IMR-90 (cell line): ENCODE measurements around the gene DISC1. TPM values are rescaled to one million over a fixed set of nuclear protein-coding genes. Genes with fewer than 3 reads are reported as not detected.

Experiments used
- ATAC-seq: fragments of 200-7000 bp; cut with Tn5 transposase; 2 replicates; pipeline ENCODE4 v1.9.1; 2020; ENCODE audit warnings: low read depth, mild to moderate bottlenecking, moderate library complexity
- BruUV-seq: library from RNA; stranded (reverse); fragments of 400-500 nt; replicated peaks from 2 replicates; lab custom pipeline; 2021; lab: Mats Ljungman, UMichigan
- CTCF ChIA-PET: fragments of 300-600 bp; formaldehyde crosslinking; extraction: SDS; loops from one replicate; lab custom pipeline; 2021; ENCODE audit warnings: antibody characterized with exemption; lab: Yijun Ruan, JAX
- POLR2A ChIA-PET: fragments of 300-600 bp; sonication (Branson Sonifier 250); formaldehyde crosslinking; loops from one replicate; lab custom pipeline; 2022; ENCODE audit warnings: antibody characterized with exemption; ENCODE audit not compliant: unreplicated experiment; lab: Charles Lee
- DNase-seq: peaks from one replicate; pipeline ENCODE4 v3.0.0; 2013
- H2AFZ ChIP-seq: replicated peaks from 2 replicates; pipeline ENCODE3; 2013; ENCODE audit warnings: low read length, mild to moderate bottlenecking; ENCODE audit not compliant: poor library complexity
- H2AK5ac ChIP-seq: 2 replicates; pipeline ENCODE4 v1.6.1; 2013; ENCODE audit warnings: low read depth, low read length, inconsistent platforms
- H2AK9ac ChIP-seq: replicated peaks from 2 replicates; pipeline ENCODE3; 2013; ENCODE audit warnings: mild to moderate bottlenecking, low read depth, low read length, moderate library complexity; ENCODE audit not compliant: poor library complexity
- H2BK120ac ChIP-seq: 2 replicates; pipeline ENCODE4 v1.6.1; 2013; ENCODE audit warnings: low read depth, low read length, inconsistent platforms
- H2BK15ac ChIP-seq: 3 replicates; pipeline ENCODE4 v1.6.1; 2013; ENCODE audit warnings: low read depth, low read length, inconsistent platforms
- H2BK20ac ChIP-seq: 2 replicates; pipeline ENCODE4 v1.6.1; 2013; ENCODE audit warnings: low read depth, mild to moderate bottlenecking, inconsistent platforms, low read length, moderate library complexity
- H2BK5ac ChIP-seq: 2 replicates; pipeline ENCODE4 v1.6.1; 2013; ENCODE audit warnings: mild to moderate bottlenecking, low read depth, low read length, inconsistent platforms; ENCODE audit not compliant: poor library complexity, severe bottlenecking
- H3K14ac ChIP-seq: replicated peaks from 2 replicates; pipeline ENCODE4 v1.6.1; 2013; ENCODE audit warnings: low read depth, low read length, inconsistent platforms
- H3K18ac ChIP-seq: 2 replicates; pipeline ENCODE4 v1.6.1; 2013; ENCODE audit warnings: low read depth, low read length, control low read depth
- H3K23ac ChIP-seq: 2 replicates; pipeline ENCODE4 v1.6.1; 2013; ENCODE audit warnings: low read depth, low read length, inconsistent platforms
- H3K27ac ChIP-seq: 2 replicates; pipeline ENCODE4 v1.5.1; 2013; ENCODE audit warnings: mild to moderate bottlenecking, control low read depth, low read length; ENCODE audit not compliant: insufficient read depth
- H3K27me3 ChIP-seq: 2 replicates; pipeline ENCODE4 v1.6.1; 2013; ENCODE audit warnings: low read length; ENCODE audit not compliant: control insufficient read depth, insufficient read depth
- H3K36me3 ChIP-seq: 2 replicates; pipeline ENCODE4 v1.6.1; 2013; ENCODE audit warnings: low read length, mixed read lengths; ENCODE audit not compliant: control insufficient read depth, insufficient read depth
- H3K4ac ChIP-seq: 2 replicates; pipeline ENCODE4 v1.6.1; 2013; ENCODE audit warnings: low read depth, low read length, inconsistent platforms
- H3K4me1 ChIP-seq: 2 replicates; pipeline ENCODE4 v1.6.1; 2013; ENCODE audit warnings: low read length, mixed read lengths; ENCODE audit not compliant: control insufficient read depth, insufficient read depth
- H3K4me2 ChIP-seq: 2 replicates; pipeline ENCODE4 v1.6.1; 2013; ENCODE audit warnings: low read depth, mild to moderate bottlenecking, control low read depth, low read length, moderate library complexity
- H3K4me3 ChIP-seq: 2 replicates; pipeline ENCODE4 v1.5.1; 2013; ENCODE audit warnings: low read depth, mild to moderate bottlenecking, control low read depth, low read length, moderate library complexity; ENCODE audit not compliant: insufficient read depth
- H3K56ac ChIP-seq: 2 replicates; pipeline ENCODE4 v1.6.1; 2013; ENCODE audit warnings: low read length, inconsistent platforms; ENCODE audit not compliant: insufficient read depth; ENCODE audit errors: extremely low read depth
- H3K79me1 ChIP-seq, 2 experiments: 2 replicates each; pipeline ENCODE4 v1.6.1; 2013; ENCODE audit warnings: low read length in 2 of 2, inconsistent platforms in 1 of 2, low read depth in 1 of 2
- H3K9ac ChIP-seq: 2 replicates; pipeline ENCODE4 v1.6.1; 2013; ENCODE audit warnings: low read depth, low read length, control low read depth
- H3K9me1 ChIP-seq: 2 replicates; pipeline ENCODE4 v1.6.1; 2013; ENCODE audit warnings: low read length, inconsistent platforms; ENCODE audit not compliant: insufficient read depth
- H3K9me3 ChIP-seq: 2 replicates; pipeline ENCODE4 v1.6.1; 2013; ENCODE audit warnings: low read length; ENCODE audit not compliant: control insufficient read depth, insufficient read depth
- H4K20me1 ChIP-seq: 2 replicates; pipeline ENCODE4 v1.6.1; 2013; ENCODE audit warnings: low read length, inconsistent platforms; ENCODE audit not compliant: insufficient read depth
- H4K5ac ChIP-seq: 2 replicates; pipeline ENCODE4 v1.6.1; 2013; ENCODE audit warnings: mild to moderate bottlenecking, low read depth, low read length, control low read depth
- H4K8ac ChIP-seq, 2 experiments: 2 replicates each; pipeline ENCODE4 v1.6.1; 2013; ENCODE audit warnings: low read depth in 2 of 2, low read length in 2 of 2, control low read depth in 1 of 2, inconsistent platforms in 1 of 2
- H4K91ac ChIP-seq: 2 replicates; pipeline ENCODE4 v1.6.1; 2013; ENCODE audit warnings: low read depth, low read length, inconsistent platforms; ENCODE audit not compliant: insufficient read depth
- BHLHE40 ChIP-seq: fragments of 150-350 bp; IDR thresholded peaks from 2 replicates; pipeline ENCODE4 v1.6.1; 2016; ENCODE audit warnings: mild to moderate bottlenecking, low read depth, low read length
- CEBPB ChIP-seq: IDR thresholded peaks from 2 replicates; pipeline ENCODE4 v1.6.1; 2012; ENCODE audit warnings: low read depth, low read length, improper control_type of control experiment
- ELK1 ChIP-seq: fragments of 150-350 bp; IDR thresholded peaks from 2 replicates; pipeline ENCODE4 v1.6.1; 2016; ENCODE audit warnings: low read depth, mild to moderate bottlenecking, low read length, moderate library complexity, borderline replicate concordance
- FOS ChIP-seq: fragments of 150-350 bp; IDR thresholded peaks from 2 replicates; pipeline ENCODE4 v1.6.1; 2016; ENCODE audit warnings: low read depth, low read length
- MAFK ChIP-seq: IDR thresholded peaks from 2 replicates; pipeline ENCODE4 v1.6.1; 2012; ENCODE audit warnings: low read depth, low read length, improper control_type of control experiment
- MAZ ChIP-seq: IDR thresholded peaks from 2 replicates; pipeline ENCODE4 v1.6.1; 2012; ENCODE audit warnings: low read depth, mild to moderate bottlenecking, low read length, improper control_type of control experiment, moderate library complexity, borderline replicate concordance
- MXI1 ChIP-seq: IDR thresholded peaks from 2 replicates; pipeline ENCODE4 v1.6.1; 2012; ENCODE audit warnings: low read depth, mild to moderate bottlenecking, low read length, moderate library complexity, borderline replicate concordance
- NFE2L2 ChIP-seq: fragments of 150-350 bp; IDR thresholded peaks from 2 replicates; pipeline ENCODE4 v1.6.1; 2016; ENCODE audit warnings: low read depth, mild to moderate bottlenecking, low read length
- POLR2A ChIP-seq: IDR thresholded peaks from 2 replicates; pipeline ENCODE4 v1.6.1; 2012; ENCODE audit warnings: mild to moderate bottlenecking, low read depth, low read length
- RAD21 ChIP-seq: IDR thresholded peaks from 2 replicates; pipeline ENCODE4 v1.6.1; 2012; ENCODE audit warnings: low read length, improper control_type of control experiment
- RCOR1 ChIP-seq: IDR thresholded peaks from 2 replicates; pipeline ENCODE4 v1.6.1; 2012; ENCODE audit warnings: mild to moderate bottlenecking, low read length, improper control_type of control experiment; ENCODE audit not compliant: insufficient replicate concordance
- RFX5 ChIP-seq: IDR thresholded peaks from 2 replicates; pipeline ENCODE4 v1.8.0; 2012; ENCODE audit warnings: low read depth, mild to moderate bottlenecking, low read length, moderate library complexity
- SMC3 ChIP-seq: fragments of 150-350 bp; IDR thresholded peaks from 2 replicates; pipeline ENCODE4 v1.6.1; 2016; ENCODE audit warnings: low read depth, mild to moderate bottlenecking, antibody characterized with exemption, low read length, moderate library complexity
- WGBS, 2 experiments: methylation state at CpG; one replicate each; pipeline versions ENCODE4 v1.1.5 to v1.1.7; 2013; ENCODE audit warnings: missing lambda C conversion rate in 2 of 2; ENCODE audit not compliant: insufficient read length in 1 of 2; ENCODE audit errors: extremely low coverage in 2 of 2; 5-methylcytosine and 5-hydroxymethylcytosine counted together
- dilution Hi-C: fragments of 300-500 bp; cut with HindIII; formaldehyde crosslinking; loops from one replicate; pipeline ENCODE4 v1.14.3; 2018; ENCODE audit warnings: low sequenced_read_pairs; ENCODE audit not compliant: unreplicated experiment
- in situ Hi-C: fragments of 300-500 bp; cut with MboI; formaldehyde crosslinking; loops from 3 replicates; pipeline ENCODE4 v1.14.3; 2019; ENCODE audit warnings: low sequenced_read_pairs, inconsistent platforms, mixed read lengths
- intact Hi-C: fragments of 100-400 bp; cut with micrococcal nuclease; formaldehyde crosslinking; loops from 2 replicates; pipeline ENCODE4 v1.10.0; 2022
- polyA plus RNA-seq, 3 experiments: library from polyadenylated mRNA; depleted of rRNA; stranded (reverse); fragments of >200 nt; gene quantifications; 2 replicates each; pipeline ENCODE4 v1.2.3, GENCODE V29; 2012; ENCODE audit warnings: low replicate concordance in 1 of 3
- total RNA-seq: library from RNA; depleted of rRNA; stranded (reverse); fragments of >200 nt; gene quantifications from 2 replicates; pipeline ENCODE4 v1.2.3, GENCODE V29; 2012
- TF ChIP-seq, protein P1 (sequence below): fragments of 150-350 bp; IDR thresholded peaks from 2 replicates; pipeline ENCODE4 v1.6.1; 2017; ENCODE audit warnings: mild to moderate bottlenecking, antibody characterized with exemption, low read length, low read depth
- TF ChIP-seq, protein P2 (sequence below): conservative IDR thresholded peaks from 2 replicates; pipeline ENCODE4 v1.5.1; 2012; ENCODE audit warnings: mild to moderate bottlenecking, low read depth, low read length, improper control_type of control experiment

DISC1 gene
- total and polyA plus RNA-seq, 2 of the 4 experiments (the other 2 are of a cell fraction) = 2.2 to 7.0 TPM

- Histone ChIP-seq H3K4me1 (peaks cover 6% of the 10 kb centered on the region), H3K23ac (no peak overlapping the region), H2AK9ac (peak overlapping the region; percentile 43), H3K9me1 (peaks cover 6% of the 10 kb centered on the region; the same call in 1 of the 2 replicates), H2AK5ac (no peak overlapping the region), H3K9me3 (no peaks in the 10 kb centered on the region), H3K14ac (no peak overlapping the region; the same call in 1 of the 2 replicates), H3K4me3 (no peak overlapping the region), H3K4ac (no peak overlapping the region), H2BK120ac (no peak overlapping the region), H4K5ac (no peak overlapping the region), H3K4me2 (no peak overlapping the region), H3K27me3 (no peaks in the 10 kb centered on the region), H2BK5ac (no peak overlapping the region), H4K20me1 (no peaks in the 10 kb centered on the region), H2BK15ac (no peak overlapping the region), H3K27ac (no peak overlapping the region), H2BK20ac (no peak overlapping the region), H3K79me1 (no peaks in the 10 kb centered on the region), H4K8ac (no peak overlapping the region), H3K36me3 (no peaks in the 10 kb centered on the region), H3K18ac (no peak overlapping the region), H3K56ac (no peak overlapping the region), H4K91ac (no peak overlapping the region; the same call in 1 of the 2 replicates), H2AFZ (no peak overlapping the region), H3K9ac (no peak overlapping the region)
- POLR2A ChIA-PET = no interaction called here
- TF ChIP-seq RAD21 (no peak), ELK1 (no peak), FOS (no peak), MAZ (no peak), MAFK (no peak), MXI1 (no peak), SMC3 (no peak), RCOR1 (no peak), NFE2L2 (no peak), POLR2A (no peak), RFX5 (no peak), BHLHE40 (no peak), CEBPB (no peak)
- TF ChIP-seq, protein P1, sequence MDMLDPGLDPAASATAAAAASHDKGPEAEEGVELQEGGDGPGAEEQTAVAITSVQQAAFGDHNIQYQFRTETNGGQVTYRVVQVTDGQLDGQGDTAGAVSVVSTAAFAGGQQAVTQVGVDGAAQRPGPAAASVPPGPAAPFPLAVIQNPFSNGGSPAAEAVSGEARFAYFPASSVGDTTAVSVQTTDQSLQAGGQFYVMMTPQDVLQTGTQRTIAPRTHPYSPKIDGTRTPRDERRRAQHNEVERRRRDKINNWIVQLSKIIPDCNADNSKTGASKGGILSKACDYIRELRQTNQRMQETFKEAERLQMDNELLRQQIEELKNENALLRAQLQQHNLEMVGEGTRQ = no peak
- TF ChIP-seq, protein P2, sequence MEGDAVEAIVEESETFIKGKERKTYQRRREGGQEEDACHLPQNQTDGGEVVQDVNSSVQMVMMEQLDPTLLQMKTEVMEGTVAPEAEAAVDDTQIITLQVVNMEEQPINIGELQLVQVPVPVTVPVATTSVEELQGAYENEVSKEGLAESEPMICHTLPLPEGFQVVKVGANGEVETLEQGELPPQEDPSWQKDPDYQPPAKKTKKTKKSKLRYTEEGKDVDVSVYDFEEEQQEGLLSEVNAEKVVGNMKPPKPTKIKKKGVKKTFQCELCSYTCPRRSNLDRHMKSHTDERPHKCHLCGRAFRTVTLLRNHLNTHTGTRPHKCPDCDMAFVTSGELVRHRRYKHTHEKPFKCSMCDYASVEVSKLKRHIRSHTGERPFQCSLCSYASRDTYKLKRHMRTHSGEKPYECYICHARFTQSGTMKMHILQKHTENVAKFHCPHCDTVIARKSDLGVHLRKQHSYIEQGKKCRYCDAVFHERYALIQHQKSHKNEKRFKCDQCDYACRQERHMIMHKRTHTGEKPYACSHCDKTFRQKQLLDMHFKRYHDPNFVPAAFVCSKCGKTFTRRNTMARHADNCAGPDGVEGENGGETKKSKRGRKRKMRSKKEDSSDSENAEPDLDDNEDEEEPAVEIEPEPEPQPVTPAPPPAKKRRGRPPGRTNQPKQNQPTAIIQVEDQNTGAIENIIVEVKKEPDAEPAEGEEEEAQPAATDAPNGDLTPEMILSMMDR = no peak
- intact Hi-C loops = no loop called here
- ATAC-seq (no peak), DNase-seq (no peak)
- WGBS, 2 experiments = no CpG with 5 or more reads among the region's 2 CpGs
- BruUV-seq = no TSS peak
- CTCF ChIA-PET = interaction anchor here (0.8 to 1.0 kb wide), 2 partner anchors 9 to 25 kb away, joined by 3 to 4 read pairs; no protein-coding TSS in a partner anchor
- in situ Hi-C loops = no loop called here
- dilution Hi-C loops = no loop called here
Measured at GRCh38 chr1:231781892-231782291, 155.3 kb downstream of the DISC1 start.
